ENCODE measurements around the gene SLC40A1.

DNA sequence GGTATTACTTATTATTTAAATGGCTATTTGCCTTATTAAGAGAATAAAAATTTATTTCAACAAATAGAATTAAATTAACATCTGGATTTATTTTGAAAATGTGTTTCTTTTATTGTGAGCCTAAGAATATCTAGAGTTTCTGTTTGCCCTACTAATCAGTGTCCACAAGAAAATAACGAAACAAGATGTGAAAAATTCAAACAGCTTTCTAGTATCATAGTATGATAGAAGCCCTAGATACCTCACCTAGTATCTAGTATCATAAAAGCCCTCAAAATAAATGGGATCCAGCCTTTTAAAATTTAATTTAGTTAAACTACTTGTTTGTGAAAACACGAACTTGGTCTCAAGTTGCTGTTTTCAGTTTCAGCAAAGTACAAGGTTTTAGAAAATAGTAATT, 13.7 kb upstream of the SLC40A1 start:
- TF ChIP-seq, protein P1, sequence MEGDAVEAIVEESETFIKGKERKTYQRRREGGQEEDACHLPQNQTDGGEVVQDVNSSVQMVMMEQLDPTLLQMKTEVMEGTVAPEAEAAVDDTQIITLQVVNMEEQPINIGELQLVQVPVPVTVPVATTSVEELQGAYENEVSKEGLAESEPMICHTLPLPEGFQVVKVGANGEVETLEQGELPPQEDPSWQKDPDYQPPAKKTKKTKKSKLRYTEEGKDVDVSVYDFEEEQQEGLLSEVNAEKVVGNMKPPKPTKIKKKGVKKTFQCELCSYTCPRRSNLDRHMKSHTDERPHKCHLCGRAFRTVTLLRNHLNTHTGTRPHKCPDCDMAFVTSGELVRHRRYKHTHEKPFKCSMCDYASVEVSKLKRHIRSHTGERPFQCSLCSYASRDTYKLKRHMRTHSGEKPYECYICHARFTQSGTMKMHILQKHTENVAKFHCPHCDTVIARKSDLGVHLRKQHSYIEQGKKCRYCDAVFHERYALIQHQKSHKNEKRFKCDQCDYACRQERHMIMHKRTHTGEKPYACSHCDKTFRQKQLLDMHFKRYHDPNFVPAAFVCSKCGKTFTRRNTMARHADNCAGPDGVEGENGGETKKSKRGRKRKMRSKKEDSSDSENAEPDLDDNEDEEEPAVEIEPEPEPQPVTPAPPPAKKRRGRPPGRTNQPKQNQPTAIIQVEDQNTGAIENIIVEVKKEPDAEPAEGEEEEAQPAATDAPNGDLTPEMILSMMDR (IDR thresholded peaks at IDR 0.05), result no peak
- no peak for TF ChIP-seq POLR2AphosphoS5 (IDR thresholded peaks at IDR 0.05)
